NB4 (cell line): Measurements from ENCODE around the gene TNRC18.
A peak's percentile ranks its signal among the peaks of the same experiment; 100 is the strongest.
"Not testable (repeated sequence)": the region's sequence is repeated elsewhere in the genome, so short reads cannot be mapped to it uniquely, and the experiment has no call there.

Source experiments
- DNase-seq: peaks from one replicate; pipeline ENCODE4 v3.0.0; 2010; ENCODE audit warnings: low read depth
- H3K4me3 ChIP-seq: one replicate; pipeline ENCODE4 v1.5.1; 2011; ENCODE audit warnings: mild to moderate bottlenecking, low read depth, low read length, moderate library complexity
- CTCF ChIP-seq: IDR thresholded peaks from one replicate; pipeline ENCODE4 v1.5.1; 2012; ENCODE audit warnings: low read depth, low read length
- MAX ChIP-seq: IDR thresholded peaks from 2 replicates; pipeline ENCODE4 v1.6.1; 2011; ENCODE audit warnings: low read depth, low read length
- MYC ChIP-seq: IDR thresholded peaks from 2 replicates; pipeline ENCODE4 v1.6.1; 2011; ENCODE audit warnings: low read depth, low read length
- POLR2A ChIP-seq: IDR thresholded peaks from 2 replicates; pipeline ENCODE4 v1.6.1; 2011; ENCODE audit warnings: mild to moderate bottlenecking; ENCODE audit not compliant: insufficient read length; ENCODE audit errors: extremely low read depth

The TNRC18 gene

GRCh38 chr7:5310822-5311405 lies 112.7 kb downstream of the TNRC18 start:
- DNase-seq, result no peak
- no peak overlapping the region for H3K4me3 ChIP-seq
- TF ChIP-seq CTCF (no peak), MYC (no peak), POLR2A (no peak), MAX (no peak)

- no peak overlapping the region for H3K4me3 ChIP-seq
- no peak for DNase-seq
- TF ChIP-seq MYC, result no peak
- no peak for TF ChIP-seq POLR2A
- TF ChIP-seq MAX, result no peak
- no peak for TF ChIP-seq CTCF
Measured at GRCh38 chr7:5309146-5309545, 114.5 kb downstream of the TNRC18 start.

- DNase-seq, H3K4me3 ChIP-seq: not testable (repeated sequence)
Measured at GRCh38 chr7:5307221-5308142, 116.2 kb downstream of the TNRC18 start.

- DNase-seq, H3K4me3 ChIP-seq: not testable (repeated sequence)
Measured at GRCh38 chr7:5305050-5305449, 118.6 kb downstream of the TNRC18 start.

GRCh38 chr7:5303591-5304505 lies 119.8 kb downstream of the TNRC18 start:
- TF ChIP-seq CTCF, result no peak
- TF ChIP-seq POLR2A, result no peak
- no peak for TF ChIP-seq MAX
- no peak for TF ChIP-seq MYC
- peak; percentile 47 for DNase-seq
- H3K4me3 ChIP-seq, result no peak overlapping the region

- H3K4me3 ChIP-seq, result no peak overlapping the region
- TF ChIP-seq MAX (no peak), POLR2A (no peak)
- DNase-seq, result no peak
Measured at GRCh38 chr7:5303061-5303460, 120.6 kb downstream of the TNRC18 start.

- H3K4me3 ChIP-seq, result no peak overlapping the region
- DNase-seq, result no peak
- TF ChIP-seq CTCF (peak; percentile 3), POLR2A (no peak)
Measured at GRCh38 chr7:5302577-5302976, 121.1 kb downstream of the TNRC18 start.
